Measurements from ENCODE around the gene PLXNB3. TPM values are rescaled to one million over a fixed set of nuclear protein-coding genes. Genes with fewer than 3 reads are reported as not detected.

Gene PLXNB3
- total RNA-seq, 1 donor from 2014 or later = not detected

GRCh38 chrX:153802513-153803045, 38.5 kb downstream of the PLXNB3 start:
- Mint-ChIP-seq H3K27me3 (no peaks in the 10 kb centered on the region), H3K27ac (no peak overlapping the region), H3K9me3 (no peaks in the 10 kb centered on the region), H3K36me3 (ENCODE audit: low read depth) (peaks cover 13% of the 10 kb centered on the region), H3K4me1 (no peaks in the 10 kb centered on the region), H3K4me3 (no peak overlapping the region)
- DNase-seq = no peak
- intact Hi-C loops (cut with micrococcal nuclease) = no loop called here
- no peak for ATAC-seq (ENCODE audit: low read depth)
- TF ChIP-seq CTCF (IDR thresholded peaks at IDR 0.05) = no peak
- ChIA-PET CTCF (no interaction called here), POLR2A (no interaction called here)

- POLR2A ChIA-PET = no interaction called here
- ATAC-seq (ENCODE audit: low read depth) = no peak
- H3K27ac Mint-ChIP-seq = no peak overlapping the region
Observed at GRCh38 chrX:153803211-153804099, 39.4 kb downstream of the PLXNB3 start.

GRCh38 chrX:153804100-153804595, 40.1 kb downstream of the PLXNB3 start:
- H3K4me1 Mint-ChIP-seq = no peaks in the 10 kb centered on the region
- H3K9me3 Mint-ChIP-seq = no peaks in the 10 kb centered on the region
- H3K4me3 Mint-ChIP-seq = no peak overlapping the region
- ATAC-seq (ENCODE audit: low read depth) (no peak), DNase-seq (no peak)
- no peak overlapping the region for H3K27ac Mint-ChIP-seq
- CTCF ChIA-PET = no interaction called here
- intact Hi-C loops (cut with micrococcal nuclease) = no loop called here
- no peaks in the 10 kb centered on the region for H3K27me3 Mint-ChIP-seq
- no peak for TF ChIP-seq CTCF (IDR thresholded peaks at IDR 0.05)
- H3K36me3 Mint-ChIP-seq (ENCODE audit: low read depth) = peaks cover 2% of the 10 kb centered on the region
- POLR2A ChIA-PET = no interaction called here

More at GRCh38 chrX:153803211-153804099, 39.4 kb downstream of the PLXNB3 start:
- no peak for TF ChIP-seq CTCF (IDR thresholded peaks at IDR 0.05)
- intact Hi-C loops (cut with micrococcal nuclease) = no loop called here
- peaks cover 8% of the 10 kb centered on the region for H3K36me3 Mint-ChIP-seq (ENCODE audit: low read depth)
- H3K27me3 Mint-ChIP-seq = no peaks in the 10 kb centered on the region
- H3K4me1 Mint-ChIP-seq = no peaks in the 10 kb centered on the region
- H3K9me3 Mint-ChIP-seq = no peaks in the 10 kb centered on the region
- DNase-seq = no peak
- H3K4me3 Mint-ChIP-seq = no peak overlapping the region
- CTCF ChIA-PET = no interaction called here

GRCh38 chrX:153804621-153805020, 40.6 kb downstream of the PLXNB3 start:
- intact Hi-C loops (cut with micrococcal nuclease) = no loop called here
- ATAC-seq (ENCODE audit: low read depth) (no peak), DNase-seq (no peak)
- POLR2A ChIA-PET = no interaction called here
- Mint-ChIP-seq H3K9me3 (no peaks in the 10 kb centered on the region), H3K4me1 (no peaks in the 10 kb centered on the region), H3K27ac (no peak overlapping the region), H3K36me3 (ENCODE audit: low read depth) (no peaks in the 10 kb centered on the region), H3K27me3 (no peaks in the 10 kb centered on the region), H3K4me3 (no peak overlapping the region)
- TF ChIP-seq CTCF (IDR thresholded peaks at IDR 0.05) = no peak
- CTCF ChIA-PET = no interaction called here

DNA sequence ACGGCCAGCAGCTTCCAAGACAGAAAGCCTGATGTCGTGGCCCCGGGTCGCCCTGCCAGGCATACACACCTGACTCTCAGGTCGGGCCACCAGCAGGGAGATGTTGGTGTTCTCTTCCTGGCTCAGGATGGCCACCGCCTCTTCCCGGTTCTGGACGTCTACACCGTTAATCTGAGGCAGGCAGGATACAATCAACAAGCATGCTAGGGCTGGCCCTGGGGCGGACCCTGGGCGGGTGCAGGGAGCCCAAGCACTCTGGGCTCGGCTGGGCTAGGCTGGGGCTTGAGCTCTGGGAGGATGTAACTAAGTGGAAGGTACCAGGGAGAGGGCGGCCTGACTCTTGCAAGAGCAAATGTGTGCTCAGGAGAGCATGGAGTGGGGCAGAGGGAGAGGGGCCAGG, 41.4 kb downstream of the PLXNB3 start:
- Mint-ChIP-seq H3K27me3 (no peaks in the 10 kb centered on the region), H3K36me3 (ENCODE audit: low read depth) (no peaks in the 10 kb centered on the region), H3K4me3 (no peak overlapping the region), H3K27ac (no peak overlapping the region), H3K9me3 (no peaks in the 10 kb centered on the region), H3K4me1 (no peaks in the 10 kb centered on the region)
- intact Hi-C loops (cut with micrococcal nuclease) = no loop called here
- ATAC-seq (ENCODE audit: low read depth) (no peak), DNase-seq (no peak)
- ChIA-PET CTCF (no interaction called here), POLR2A (no interaction called here)
- TF ChIP-seq CTCF (IDR thresholded peaks at IDR 0.05) = no peak
